Heart right ventricle (tissue), 16 donors: ENCODE data around the gene NOB1. TPM values are rescaled to one million over a fixed set of nuclear protein-coding genes. Genes with fewer than 3 reads are reported as not detected.

Experiments used
- ATAC-seq, 8 donors: fragments of 200-7000 bp; cut with Tn5 transposase; one replicate each; pipeline ENCODE4 v1.9.1; 2020; ENCODE audit warnings: mild to moderate bottlenecking in 8 of 8, moderate library complexity in 8 of 8, moderate number of reproducible peaks in 1 of 8
- DNase-seq, 2 donors: peaks; one replicate each; pipeline ENCODE4 v3.0.0-alpha.2; 2020
- H3K27ac ChIP-seq, 10 donors: fragments of 200-600 bp; sonication (generic) in 2 of 10; one replicate each; pipeline versions ENCODE4 v1.5.0 to v1.8.0; 2020 to 2022; ENCODE audit warnings: mild to moderate bottlenecking in 3 of 10
- H3K27me3 ChIP-seq, 7 donors: fragments of 200-600 bp; one replicate each; pipeline ENCODE4 v1.8.0; 2021 to 2022; ENCODE audit warnings: mild to moderate bottlenecking in 2 of 7
- H3K36me3 ChIP-seq, 9 donors: fragments of 200-600 bp; sonication (generic) in 1 of 9; one replicate each; pipeline versions ENCODE4 v1.5.0 to v1.8.0; 2020 to 2022; ENCODE audit warnings: mild to moderate bottlenecking in 2 of 9
- H3K4me1 ChIP-seq, 9 donors: fragments of 200-600 bp; sonication (generic) in 1 of 9; one replicate each; pipeline versions ENCODE4 v1.5.0 to v1.8.0; 2020 to 2022; ENCODE audit warnings: mild to moderate bottlenecking in 4 of 9
- H3K4me3 ChIP-seq, 10 donors: fragments of 200-600 bp; sonication (generic) in 2 of 10; one replicate each; pipeline versions ENCODE4 v1.5.0 to v1.8.0; 2020 to 2022; ENCODE audit warnings: mild to moderate bottlenecking in 7 of 10, moderate library complexity in 2 of 10
- H3K9me3 ChIP-seq, 11 donors: fragments of 200-600 bp in 10 of 11; sonication (generic) in 2 of 11; one replicate each; pipeline versions ENCODE4 v1.5.0 to v1.8.0; 2013 to 2022; ENCODE audit warnings: mild to moderate bottlenecking in 2 of 11, control low read depth in 1 of 11, moderate library complexity in 1 of 11
- CTCF ChIP-seq, 9 donors: fragments of 200-600 bp; sonication (generic) in 2 of 9; IDR thresholded peaks; one replicate each; pipeline versions ENCODE4 v1.5.0 to v1.8.0; 2021 to 2022; ENCODE audit warnings: antibody characterized with exemption in 9 of 9, mild to moderate bottlenecking in 5 of 9, moderate library complexity in 1 of 9
- WGBS, 2 donors: extraction: QIAGEN DNeasy Blood & Tissue Kit; methylation state at CpG; one replicate each; pipeline ENCODE4 v1.1.7; 2013; ENCODE audit warnings: inconsistent platforms in 1 of 2; 5-methylcytosine and 5-hydroxymethylcytosine counted together
- intact Hi-C, 10 donors: fragments of 100-400 bp; cut with DNase I; formaldehyde crosslinking; loops; one replicate each; pipeline versions ENCODE4 v1.11.1 to v1.14.2; 2022
- long read RNA-seq, 3 donors: library from polyadenylated mRNA; unstranded; transcript quantifications; one replicate each; pipeline ENCODE4 v2.0.0, GENCODE V29; 2020 to 2021
- polyA plus RNA-seq, 2 donors: library from polyadenylated mRNA; stranded (reverse); fragments of 200-250 nt; gene quantifications; one replicate each; pipeline ENCODE4 v1.2.3, GENCODE V29; 2013
- total RNA-seq, 10 donors: library from RNA; stranded (reverse); fragmentation: NEBNext Ultra II Directional in 3 of 10; extraction: Animal tissue kit (Norgen Biotek cat#: 25700) in 3 of 10; gene quantifications; one replicate each; pipeline versions ENCODE4 v1.2.1 to v1.2.4, GENCODE V29; 2021 to 2023
- donor health status: Arrhythmogenic right ventricular cardiomyopathy.
- donor health status: ischemic (EF 13 %, LVEDD 7.1; RV severe dilation, severe dysfunction).
- donor health status: healthy with polysubstance abuse.
- donor health status: DM: no; HTN: yes; CAD: no.
- donor health status: DM: no; HTN: no; CAD: no.
- donor health status: ischemic (EF 25% LVEDD 6.9; RV normal size, moderate dysfunction).
- donor health status: ischemic (EF 25% LVEDD 5.7; RV mildly dilated, moderate dysfunction).
- donor health status: healthy.
- donor health status: DM: yes; HTN: yes; CAD: no.
- donor health status: Ischemic cardiomyopathy.
- donor health status: ischemic (EF 35%, LVEDD 5.7; RV mildly dilated, moderate dysfunction).
- donor health status: nonischemic (EF 11% LVEDD 7.7; RV severe dilation, severe dysfunction).
- donor health status: DM: yes; HTN: yes; CAD: no.
- donor health status: PGD.
- donor health status: ischemic (EF 29% LVEDD 5.4; RV normal size, mild dysfunction).
- donor health status: nonischemic (EF 23%, LVEDD 6.1; RV moderate dilation, normal function).

The NOB1 gene
- total RNA-seq = 10 to 100 TPM; 11.2 to 23.4 (median 15.6) TPM
- 10 to 100 TPM in 1 of 2 donors, 1 to 10 TPM in 1; 5.4 to 23.1 TPM for polyA plus RNA-seq
- long read RNA-seq, donor 1, transcript NOB1-201 (9 exons, 1,734 nt) = major isoform, 5 of 9 reads
- long read RNA-seq, donor 1, partial matches to known transcripts = 3 of 9 reads
- long read RNA-seq, donor 1, other reads (novel, unspliced or antisense) = 1 of 9 reads
- long read RNA-seq, donor 2, transcript NOB1-201 (9 exons, 1,734 nt) = major isoform, 6 of 10 reads
- long read RNA-seq, donor 2, partial matches to known transcripts = 2 of 10 reads
- long read RNA-seq, donor 2, other reads (novel, unspliced or antisense) = 2 of 10 reads
- long read RNA-seq, donor 3, transcript NOB1-201 (9 exons, 1,734 nt) = major isoform, 48 of 56 reads
- long read RNA-seq, donor 3, partial matches to known transcripts = 5 of 56 reads
- long read RNA-seq, donor 3, other reads (novel, unspliced or antisense) = 3 of 56 reads

- WGBS, 2 donors = 1% methylated on average over 58 of the region's 58 CpGs
- ATAC-seq (peak; percentile 98 to 99 (median 99)), DNase-seq (peak; percentile 93 to 98)
- TF ChIP-seq CTCF (IDR thresholded peaks at IDR 0.05) = peak; percentile 97 to 100 (median 98)
- Histone ChIP-seq H3K9me3 (no peaks in the 10 kb centered on the region), H3K4me3 (peak within 1 kb of the TSS; percentile 63 to 93 (median 82)), H3K36me3 (peaks cover 0 to 33% (median 22%) of the 10 kb centered on the region in 9 donors), H3K27me3 (no peaks in the 10 kb centered on the region), H3K4me1 (peaks cover 0 to 26% (median 18%) of the 10 kb centered on the region in 9 donors), H3K27ac (peak within 1 kb of the TSS in 9 of 10 donors; percentile 49 to 86 (median 75))
- intact Hi-C loops = loop anchor here (1.0 to 10.0 kb wide), 10 partner anchors 28 to 367 kb away; partner anchors contain the start of genes NQO1 (in 1 of the 10) and TERF2 (in 1 of the 10)
Observed at GRCh38 chr16:69754469-69755310, at the start of gene NOB1. Gene NOB1, minus strand, starts transcription at chr16:69754926. Its CDS starts 16 bp downstream, at chr16:69754910.

GRCh38 chr16:69804297-69804696, 49.6 kb upstream of the NOB1 start:
- no peak for DNase-seq
- Histone ChIP-seq H3K36me3 (peaks cover 0 to 69% (median 4%) of the 10 kb centered on the region in 9 donors), H3K27ac (no peak overlapping the region), H3K27me3 (no peaks in the 10 kb centered on the region), H3K4me3 (no peak overlapping the region), H3K4me1 (peaks cover 0 to 11% (median 0%) of the 10 kb centered on the region in 9 donors), H3K9me3 (no peaks in the 10 kb centered on the region)
- ATAC-seq = no peak
- intact Hi-C loops = no loop called here
- no peak for TF ChIP-seq CTCF (IDR thresholded peaks at IDR 0.05)
- 58 to 59% methylated on average over 1 of the region's 1 CpG for WGBS, 2 donors

GRCh38 chr16:69799611-69800031, 44.9 kb upstream of the NOB1 start:
- no peak for ATAC-seq
- H3K27me3 ChIP-seq = no peaks in the 10 kb centered on the region
- H3K4me3 ChIP-seq = no peak overlapping the region
- peaks cover 0 to 13% (median 0%) of the 10 kb centered on the region in 9 donors for H3K4me1 ChIP-seq
- no peaks in the 10 kb centered on the region for H3K9me3 ChIP-seq
- 89 to 94% methylated on average over 11 of the region's 11 CpGs for WGBS, 2 donors
- DNase-seq = no peak
- TF ChIP-seq CTCF (IDR thresholded peaks at IDR 0.05) = no peak
- intact Hi-C loops = loop anchor here in 8 of 10 donors (2.0 to 10.0 kb wide), 4 partner anchors 61 to 133 kb away; no protein-coding TSS in a partner anchor
- H3K36me3 ChIP-seq = peaks cover 0 to 68% (median 9%) of the 10 kb centered on the region in 9 donors
- no peak overlapping the region for H3K27ac ChIP-seq

GRCh38 chr16:69798466-69798865, 43.7 kb upstream of the NOB1 start:
- intact Hi-C loops = loop anchor here in 8 of 10 donors (2.0 to 10.0 kb wide), 4 partner anchors 62 to 134 kb away; no protein-coding TSS in a partner anchor
- peak in 1 of 2 donors; percentile 8 for DNase-seq
- peak in 1 of 8 donors; percentile 24 for ATAC-seq
- Histone ChIP-seq H3K27ac (no peak overlapping the region), H3K27me3 (no peaks in the 10 kb centered on the region), H3K4me3 (peak overlapping the region in 3 of 10 donors; percentile 5 to 27 (median 11)), H3K9me3 (no peaks in the 10 kb centered on the region), H3K4me1 (peaks cover 0 to 13% (median 0%) of the 10 kb centered on the region in 9 donors), H3K36me3 (peaks cover 0 to 62% (median 9%) of the 10 kb centered on the region in 9 donors)
- TF ChIP-seq CTCF (IDR thresholded peaks at IDR 0.05) = peak in 8 of 9 donors; percentile 10 to 59 (median 45)
- WGBS, 2 donors = 43 to 58% methylated on average over 8 of the region's 8 CpGs
